ENCODE results near the gene FOS. TPM values are rescaled to one million over a fixed set of nuclear protein-coding genes. Genes with fewer than 3 reads are reported as not detected.
A peak's percentile ranks its signal among the peaks of the same experiment; 100 is the strongest.

The FOS gene
- total RNA-seq (591 TPM), polyA plus RNA-seq (ENCODE audit: insufficient read depth in 1 of 8, insufficient read length in 8 of 8, low replicate concordance in 1 of 8) (1,000 to 10,000 TPM in 2 of 8 donors, 100 to 1,000 TPM in 6; 142 to 1,403 (median 729) TPM)
- long read RNA-seq, donor 1, transcript FOS-206 (2 exons, 1,280 nt) = minor isoform, 12 of 85 reads
- long read RNA-seq, donor 1, transcript FOS-201 (4 exons, 2,158 nt) = major isoform, 42 of 85 reads
- long read RNA-seq, donor 1, transcript FOS-208 (3 exons, 1,496 nt) = minor isoform, 16 of 85 reads
- long read RNA-seq, donor 1, partial matches to known transcripts = 12 of 85 reads
- long read RNA-seq, donor 1, other reads (novel, unspliced or antisense) = 0 of 85 reads
- long read RNA-seq, donor 2, transcript FOS-201 (4 exons, 2,158 nt) = major isoform, 10 of 90 reads
- long read RNA-seq, donor 2, partial matches to known transcripts = 76 of 90 reads
- long read RNA-seq, donor 2, other reads (novel, unspliced or antisense) = 0 of 90 reads
- long read RNA-seq, donor 3, transcript FOS-206 (2 exons, 1,280 nt) = minor isoform, 10 of 79 reads
- long read RNA-seq, donor 3, transcript FOS-204 (2 exons, 796 nt) = minor isoform, 7 of 79 reads
- long read RNA-seq, donor 3, transcript FOS-208 (3 exons, 1,496 nt) = minor isoform, 8 of 79 reads
- long read RNA-seq, donor 3, transcript FOS-201 (4 exons, 2,158 nt) = major isoform, 47 of 79 reads
- long read RNA-seq, donor 3, partial matches to known transcripts = 0 of 79 reads
- long read RNA-seq, donor 3, other reads (novel, unspliced or antisense) = 0 of 79 reads
- long read RNA-seq, donor 4, transcript FOS-206 (2 exons, 1,280 nt) = minor isoform, 104 of 514 reads
- long read RNA-seq, donor 4, transcript FOS-205 (3 exons, 629 nt) = minor isoform, 56 of 514 reads
- long read RNA-seq, donor 4, transcript FOS-208 (3 exons, 1,496 nt) = minor isoform, 100 of 514 reads
- long read RNA-seq, donor 4, transcript FOS-201 (4 exons, 2,158 nt) = major isoform, 232 of 514 reads
- long read RNA-seq, donor 4, partial matches to known transcripts = 8 of 514 reads
- long read RNA-seq, donor 4, other reads (novel, unspliced or antisense) = 0 of 514 reads
- long read RNA-seq, donor 5, transcript FOS-206 (2 exons, 1,280 nt) = minor isoform, 7 of 169 reads
- long read RNA-seq, donor 5, transcript FOS-205 (3 exons, 629 nt) = minor isoform, 12 of 169 reads
- long read RNA-seq, donor 5, transcript FOS-208 (3 exons, 1,496 nt) = minor isoform, 23 of 169 reads
- long read RNA-seq, donor 5, transcript FOS-201 (4 exons, 2,158 nt) = major isoform, 122 of 169 reads
- long read RNA-seq, donor 5, partial matches to known transcripts = 0 of 169 reads
- long read RNA-seq, donor 5, other reads (novel, unspliced or antisense) = 0 of 169 reads
- long read RNA-seq, donor 6, transcript FOS-206 (2 exons, 1,280 nt) = minor isoform, 6 of 133 reads
- long read RNA-seq, donor 6, transcript FOS-205 (3 exons, 629 nt) = minor isoform, 7 of 133 reads
- long read RNA-seq, donor 6, transcript FOS-201 (4 exons, 2,158 nt) = major isoform, 35 of 133 reads
- long read RNA-seq, donor 6, transcript FOS-208 (3 exons, 1,496 nt) = minor isoform, 10 of 133 reads
- long read RNA-seq, donor 6, partial matches to known transcripts = 74 of 133 reads
- long read RNA-seq, donor 6, other reads (novel, unspliced or antisense) = 0 of 133 reads
- long read RNA-seq, donor 7, transcript FOS-206 (2 exons, 1,280 nt) = minor isoform, 30 of 201 reads
- long read RNA-seq, donor 7, transcript FOS-204 (2 exons, 796 nt) = minor isoform, 7 of 201 reads
- long read RNA-seq, donor 7, transcript FOS-201 (4 exons, 2,158 nt) = major isoform, 125 of 201 reads
- long read RNA-seq, donor 7, transcript FOS-208 (3 exons, 1,496 nt) = minor isoform, 32 of 201 reads
- long read RNA-seq, donor 7, partial matches to known transcripts = 0 of 201 reads
- long read RNA-seq, donor 7, other reads (novel, unspliced or antisense) = 0 of 201 reads
- long read RNA-seq, donor 8, transcript FOS-206 (2 exons, 1,280 nt) = minor isoform, 9 of 56 reads
- long read RNA-seq, donor 8, transcript FOS-205 (3 exons, 629 nt) = minor isoform, 5 of 56 reads
- long read RNA-seq, donor 8, transcript FOS-208 (3 exons, 1,496 nt) = minor isoform, 8 of 56 reads
- long read RNA-seq, donor 8, transcript FOS-201 (4 exons, 2,158 nt) = major isoform, 33 of 56 reads
- long read RNA-seq, donor 8, partial matches to known transcripts = 0 of 56 reads
- long read RNA-seq, donor 8, other reads (novel, unspliced or antisense) = 0 of 56 reads
- long read RNA-seq, donor 9, transcript FOS-204 (2 exons, 796 nt) = minor isoform, 9 of 184 reads
- long read RNA-seq, donor 9, transcript FOS-201 (4 exons, 2,158 nt) = major isoform, 120 of 184 reads
- long read RNA-seq, donor 9, transcript FOS-208 (3 exons, 1,496 nt) = minor isoform, 23 of 184 reads
- long read RNA-seq, donor 9, transcript FOS-206 (2 exons, 1,280 nt) = minor isoform, 24 of 184 reads
- long read RNA-seq, donor 9, partial matches to known transcripts = 0 of 184 reads
- long read RNA-seq, donor 9, other reads (novel, unspliced or antisense) = 0 of 184 reads
- long read RNA-seq, donor 10, transcript FOS-208 (3 exons, 1,496 nt) = minor isoform, 79 of 493 reads
- long read RNA-seq, donor 10, transcript FOS-205 (3 exons, 629 nt) = minor isoform, 42 of 493 reads
- long read RNA-seq, donor 10, transcript FOS-206 (2 exons, 1,280 nt) = minor isoform, 48 of 493 reads
- long read RNA-seq, donor 10, transcript FOS-201 (4 exons, 2,158 nt) = major isoform, 267 of 493 reads
- long read RNA-seq, donor 10, partial matches to known transcripts = 12 of 493 reads
- long read RNA-seq, donor 10, other reads (novel, unspliced or antisense) = 18 of 493 reads
- long read RNA-seq, donor 11, transcript FOS-205 (3 exons, 629 nt) = minor isoform, 12 of 198 reads
- long read RNA-seq, donor 11, transcript FOS-206 (2 exons, 1,280 nt) = minor isoform, 18 of 198 reads
- long read RNA-seq, donor 11, transcript FOS-201 (4 exons, 2,158 nt) = major isoform, 134 of 198 reads
- long read RNA-seq, donor 11, transcript FOS-208 (3 exons, 1,496 nt) = minor isoform, 28 of 198 reads
- long read RNA-seq, donor 11, partial matches to known transcripts = 0 of 198 reads
- long read RNA-seq, donor 11, other reads (novel, unspliced or antisense) = 0 of 198 reads

GRCh38 chr14:75278422-75279152 is at the start of gene FOS:
FOS (plus strand) TSS chr14:75278828; CDS start chr14:75278983, 155 bp downstream.
- Histone ChIP-seq H3K27me3 (ENCODE audit: control insufficient read depth, insufficient read depth, low read length) (peaks cover 9% of the 10 kb centered on the region), H3K27ac (ENCODE audit: low read length) (peak within 1 kb of the TSS; percentile 99), H3K4me1 (ENCODE audit: control insufficient read depth, insufficient read depth, low read length) (peaks cover 45% of the 10 kb centered on the region), H3K4me3 (ENCODE audit: low read length) (peak within 1 kb of the TSS; percentile 91), H3K36me3 (ENCODE audit: control insufficient read depth, insufficient read depth, low read length) (peaks cover 21% of the 10 kb centered on the region), H3K9me3 (replicated peaks; ENCODE audit: control insufficient read depth, low read depth, low read length) (no peaks in the 10 kb centered on the region)
- peak; percentile 99 for DNase-seq
- WGBS (ENCODE audit: insufficient coverage) = 0% methylated on average over 55 of the region's 69 CpGs

GRCh38 chr14:75229661-75230139 is 48.9 kb upstream of the FOS start:
- DNase-seq = no peak
- Histone ChIP-seq H3K4me1 (ENCODE audit: control insufficient read depth, insufficient read depth, low read length) (peaks cover 8% of the 10 kb centered on the region), H3K4me3 (ENCODE audit: low read length) (no peak overlapping the region), H3K27ac (ENCODE audit: low read length) (no peak overlapping the region), H3K36me3 (ENCODE audit: control insufficient read depth, insufficient read depth, low read length) (no peaks in the 10 kb centered on the region), H3K9me3 (replicated peaks; ENCODE audit: control insufficient read depth, low read depth, low read length) (peaks cover 2% of the 10 kb centered on the region), H3K27me3 (ENCODE audit: control insufficient read depth, insufficient read depth, low read length) (no peaks in the 10 kb centered on the region)
- 94% methylated on average over 2 of the region's 4 CpGs for WGBS (ENCODE audit: insufficient coverage)

DNA sequence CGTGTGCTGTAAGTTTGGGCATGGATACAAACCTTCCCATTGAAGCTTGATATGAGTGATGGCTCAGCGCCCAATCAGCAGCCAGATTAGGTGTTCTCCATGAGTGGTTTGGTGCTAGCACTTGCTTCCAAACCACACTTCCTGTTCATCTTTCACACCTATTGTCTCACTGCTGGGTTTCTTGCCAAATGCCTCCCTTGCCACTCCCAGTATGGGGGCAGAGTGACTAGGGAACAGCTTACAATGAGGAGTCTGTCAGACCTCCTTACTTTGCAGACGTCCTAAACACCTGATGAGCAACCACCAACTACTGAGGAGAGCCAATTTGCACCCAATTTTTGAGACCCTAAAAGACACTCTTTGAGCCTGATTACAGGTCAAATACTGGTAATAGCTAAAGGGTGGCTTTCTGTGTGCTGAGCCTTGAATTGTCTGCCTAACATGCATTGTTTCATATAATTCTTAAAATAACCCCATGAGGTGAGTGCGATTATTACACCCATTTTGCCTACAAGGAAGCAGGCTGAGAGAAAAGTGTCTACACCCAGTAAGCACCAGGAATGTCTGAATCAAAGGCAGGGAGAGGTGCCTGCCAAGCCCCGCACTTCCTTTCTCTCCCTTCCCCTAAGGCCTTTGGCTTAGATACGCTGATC is 48.4 kb upstream of the FOS start:
- Histone ChIP-seq H3K27me3 (ENCODE audit: control insufficient read depth, insufficient read depth, low read length) (no peaks in the 10 kb centered on the region), H3K9me3 (replicated peaks; ENCODE audit: control insufficient read depth, low read depth, low read length) (peaks cover 2% of the 10 kb centered on the region), H3K27ac (ENCODE audit: low read length) (no peak overlapping the region), H3K4me1 (ENCODE audit: control insufficient read depth, insufficient read depth, low read length) (peaks cover 8% of the 10 kb centered on the region), H3K36me3 (ENCODE audit: control insufficient read depth, insufficient read depth, low read length) (no peaks in the 10 kb centered on the region), H3K4me3 (ENCODE audit: low read length) (no peak overlapping the region)
- no peak for DNase-seq
- WGBS (ENCODE audit: insufficient coverage) = 64% methylated on average over 3 of the region's 6 CpGs

DNA sequence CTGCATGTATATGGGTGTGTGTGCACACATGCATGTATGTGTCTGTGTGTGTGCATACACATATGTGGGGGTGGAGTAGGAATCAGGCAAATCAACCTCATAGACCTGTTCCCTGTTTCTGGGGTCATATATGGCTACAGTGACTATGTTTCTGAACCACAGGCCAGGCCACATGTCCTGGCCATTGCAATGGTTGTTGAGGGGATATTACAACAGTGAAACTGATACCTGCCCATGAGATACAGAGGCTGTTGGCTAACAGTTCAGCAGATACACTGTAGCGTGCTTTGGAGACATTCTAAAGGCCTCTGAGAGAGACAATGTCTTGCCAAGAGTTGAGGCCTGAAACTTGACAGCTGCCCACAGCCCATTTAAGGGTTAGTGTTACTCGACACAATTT is 47.3 kb upstream of the FOS start:
- Histone ChIP-seq H3K36me3 (ENCODE audit: control insufficient read depth, insufficient read depth, low read length) (no peaks in the 10 kb centered on the region), H3K4me1 (ENCODE audit: control insufficient read depth, insufficient read depth, low read length) (peaks cover 10% of the 10 kb centered on the region), H3K27me3 (ENCODE audit: control insufficient read depth, insufficient read depth, low read length) (no peaks in the 10 kb centered on the region), H3K27ac (ENCODE audit: low read length) (no peak overlapping the region), H3K9me3 (replicated peaks; ENCODE audit: control insufficient read depth, low read depth, low read length) (peaks cover 2% of the 10 kb centered on the region), H3K4me3 (ENCODE audit: low read length) (no peak overlapping the region)
- 71% methylated on average over 1 of the region's 2 CpGs for WGBS (ENCODE audit: insufficient coverage)
- DNase-seq = no peak

GRCh38 chr14:75232191-75232590 is 46.4 kb upstream of the FOS start:
- peaks cover 2% of the 10 kb centered on the region for H3K9me3 ChIP-seq (replicated peaks; ENCODE audit: control insufficient read depth, low read depth, low read length)
- WGBS (ENCODE audit: insufficient coverage) = no CpG with 5 or more reads among the region's 1 CpG
- peaks cover 17% of the 10 kb centered on the region for H3K4me1 ChIP-seq (ENCODE audit: control insufficient read depth, insufficient read depth, low read length)
- DNase-seq = no peak
- no peaks in the 10 kb centered on the region for H3K36me3 ChIP-seq (ENCODE audit: control insufficient read depth, insufficient read depth, low read length)
- H3K4me3 ChIP-seq (ENCODE audit: low read length) = no peak overlapping the region
- H3K27ac ChIP-seq (ENCODE audit: low read length) = no peak overlapping the region
- no peaks in the 10 kb centered on the region for H3K27me3 ChIP-seq (ENCODE audit: control insufficient read depth, insufficient read depth, low read length)

GRCh38 chr14:75232597-75232996 is 46.0 kb upstream of the FOS start:
- DNase-seq = no peak
- no peaks in the 10 kb centered on the region for H3K27me3 ChIP-seq (ENCODE audit: control insufficient read depth, insufficient read depth, low read length)
- no peak overlapping the region for H3K4me3 ChIP-seq (ENCODE audit: low read length)
- H3K36me3 ChIP-seq (ENCODE audit: control insufficient read depth, insufficient read depth, low read length) = no peaks in the 10 kb centered on the region
- no CpG with 5 or more reads among the region's 2 CpGs for WGBS (ENCODE audit: insufficient coverage)
- no peak overlapping the region for H3K27ac ChIP-seq (ENCODE audit: low read length)
- peaks cover 21% of the 10 kb centered on the region for H3K4me1 ChIP-seq (ENCODE audit: control insufficient read depth, insufficient read depth, low read length)
- peaks cover 2% of the 10 kb centered on the region for H3K9me3 ChIP-seq (replicated peaks; ENCODE audit: control insufficient read depth, low read depth, low read length)

Measured in muscle of leg (tissue), 16 donors.